Dedifferentiated amniotic fluid mesenchymal stem cell (primary cell): ENCODE results near the gene SNX18.
"Not testable (repeated sequence)": the region's sequence is repeated elsewhere in the genome, so short reads cannot be mapped to it uniquely, and the experiment has no call there.

Experiments used
- DNase-seq: peaks from one replicate; pipeline ENCODE4 v3.0.0-alpha.2; 2016; ENCODE audit errors: extremely low spot score

SNX18 gene

GRCh38 chr5:54517512-54518145, at the start of gene SNX18:
Gene SNX18 (plus strand): TSS chr5:54517759. CDS start chr5:54517953, 194 bp downstream.
- DNase-seq = peak; percentile 92

- DNase-seq = peak; percentile 30
These were observed 47.9 kb upstream of the SNX18 start for GRCh38 chr5:54469622-54470021.

- peak; percentile 55 for DNase-seq
These were observed 47.4 kb upstream of the SNX18 start for GRCh38 chr5:54470128-54470527.

GRCh38 chr5:54470677-54471076, 46.9 kb upstream of the SNX18 start:
- peak; percentile 80 for DNase-seq

GRCh38 chr5:54471398-54471797, 46.2 kb upstream of the SNX18 start:
- no peak for DNase-seq

- DNase-seq = no peak
These were observed 40.9 kb upstream of the SNX18 start for GRCh38 chr5:54476682-54477081.

- no peak for DNase-seq
These were observed 39.5 kb upstream of the SNX18 start for GRCh38 chr5:54477941-54478478.

- no peak for DNase-seq
These were observed 37.3 kb upstream of the SNX18 start for GRCh38 chr5:54480296-54480695.

GRCh38 chr5:54484219-54484894, 33.2 kb upstream of the SNX18 start:
- no peak for DNase-seq

GRCh38 chr5:54485659-54486058, 31.9 kb upstream of the SNX18 start:
- not testable (repeated sequence) for DNase-seq

- DNase-seq = not testable (repeated sequence)
These were observed 27.9 kb upstream of the SNX18 start for GRCh38 chr5:54489648-54489979.

GRCh38 chr5:54491326-54491725, 26.2 kb upstream of the SNX18 start:
- no peak for DNase-seq

GRCh38 chr5:54492178-54492577, 25.4 kb upstream of the SNX18 start:
- no peak for DNase-seq

GRCh38 chr5:54495027-54495426, 22.5 kb upstream of the SNX18 start:
- DNase-seq = no peak

- DNase-seq = no peak
These were observed 3.3 kb upstream of the SNX18 start for GRCh38 chr5:54514291-54514690.

- peak; percentile 66 for DNase-seq
These were observed 2.6 kb upstream of the SNX18 start for GRCh38 chr5:54514841-54515432.

- DNase-seq = no peak
These were observed 1.9 kb upstream of the SNX18 start for GRCh38 chr5:54515634-54516033.

- peak; percentile 15 for DNase-seq
These were observed 1.4 kb upstream of the SNX18 start for GRCh38 chr5:54516051-54516655.

- DNase-seq = no peak
These were observed 416 bp upstream of the SNX18 start for GRCh38 chr5:54517174-54517511.

GRCh38 chr5:54518146-54518817, 723 bp downstream of the SNX18 start:
- DNase-seq = peak; percentile 24

GRCh38 chr5:54518818-54519508, 1.4 kb downstream of the SNX18 start:
- DNase-seq = peak; percentile 11

GRCh38 chr5:54519509-54519876, 1.9 kb downstream of the SNX18 start:
- peak; percentile 12 for DNase-seq
